Keratinocyte (primary cell): Measurements from ENCODE around the gene GPS1. TPM values are rescaled to one million over a fixed set of nuclear protein-coding genes. Genes with fewer than 3 reads are reported as not detected.

ENCODE experiments used
- DNase-seq: peaks from one replicate; pipeline ENCODE4 v3.0.0-alpha.2; 2011; ENCODE audit warnings: low read depth, missing footprints, low spot score
- FAIRE-seq: peaks from 2 replicates; lab custom pipeline; 2011; peaks lifted over from hg19 to GRCh38; lab: Jason Lieb, UNC
- H2AFZ ChIP-seq: 2 replicates; pipeline ENCODE4 v1.6.0; 2012; ENCODE audit warnings: low read length, control low read depth, inconsistent platforms; ENCODE audit not compliant: control insufficient read depth
- H3K27ac ChIP-seq: 2 replicates; pipeline ENCODE4 v1.5.1; 2011; ENCODE audit warnings: low read length; ENCODE audit not compliant: control insufficient read depth, insufficient read depth
- H3K27me3 ChIP-seq: 3 replicates; pipeline ENCODE4 v1.6.0; 2011; ENCODE audit warnings: low read length; ENCODE audit not compliant: control insufficient read depth, insufficient read depth; ENCODE audit errors: extremely low read depth
- H3K36me3 ChIP-seq, 2 experiments: 2 replicates in 1 of 2; 3 replicates in 1 of 2; pipeline ENCODE4 v1.5.1; 2011; ENCODE audit warnings: low read length in 2 of 2, mild to moderate bottlenecking in 1 of 2; ENCODE audit not compliant: control insufficient read depth in 2 of 2, insufficient read depth in 2 of 2; ENCODE audit errors: extremely low read depth in 1 of 2
- H3K4me1 ChIP-seq: 3 replicates; pipeline ENCODE4 v1.5.1; 2011; ENCODE audit warnings: low read length; ENCODE audit not compliant: control insufficient read depth, insufficient read depth; ENCODE audit errors: extremely low read depth
- H3K4me2 ChIP-seq: 3 replicates; pipeline ENCODE4 v1.6.0; 2011; ENCODE audit warnings: low read depth, low read length; ENCODE audit not compliant: control insufficient read depth, insufficient read depth; ENCODE audit errors: extremely low read depth
- H3K4me3 ChIP-seq, 3 experiments: fragments of 200-600 bp in 1 of 3; sonication (generic) in 1 of 3; 2 replicates in 2 of 3; 3 replicates in 1 of 3; pipeline ENCODE4 v1.5.1; 2011 to 2016; ENCODE audit warnings: low read length in 3 of 3, mild to moderate bottlenecking in 3 of 3, control low read depth in 2 of 3, inconsistent platforms in 1 of 3, low read depth in 1 of 3, mixed read lengths in 1 of 3, mixed run types in 1 of 3, moderate library complexity in 1 of 3; ENCODE audit not compliant: control insufficient read depth in 2 of 3, insufficient read depth in 2 of 3; ENCODE audit errors: extremely low read depth in 1 of 3
- H3K79me2 ChIP-seq: 2 replicates; pipeline ENCODE4 v1.6.0; 2012; ENCODE audit warnings: low read length; ENCODE audit not compliant: control insufficient read depth, insufficient read depth
- H3K9ac ChIP-seq: 3 replicates; pipeline ENCODE4 v1.6.0; 2011; ENCODE audit warnings: low read length; ENCODE audit not compliant: control insufficient read depth, insufficient read depth; ENCODE audit errors: extremely low read depth
- H3K9me1 ChIP-seq: 3 replicates; pipeline ENCODE4 v1.6.0; 2011; ENCODE audit warnings: low read length; ENCODE audit not compliant: control insufficient read depth, insufficient read depth; ENCODE audit errors: extremely low read depth
- H3K9me3 ChIP-seq: 2 replicates; pipeline ENCODE4 v1.5.1; 2012; ENCODE audit warnings: low read depth, low read length; ENCODE audit not compliant: control insufficient read depth
- H4K20me1 ChIP-seq: 3 replicates; pipeline ENCODE4 v1.6.0; 2011; ENCODE audit warnings: low read length; ENCODE audit not compliant: control insufficient read depth, insufficient read depth; ENCODE audit errors: extremely low read depth
- EZH2 ChIP-seq: IDR thresholded peaks from one replicate; pipeline ENCODE4 v1.6.1; 2012; ENCODE audit warnings: inconsistent platforms, mild to moderate bottlenecking, low read length, moderate library complexity
- dilution Hi-C: fragments of 300-500 bp; cut with MboI; formaldehyde crosslinking; loops from one replicate; pipeline ENCODE4 v1.7.0; 2020; ENCODE audit warnings: low sequenced_read_pairs; ENCODE audit not compliant: extremely low pct_ligation_motif_present
- polyA minus RNA-seq, 3 experiments: library from RNA; depleted of rRNA, polyadenylated mRNA; stranded (reverse); fragments of >200 nt; gene quantifications; 1 replicate in 1 of 3; 2 replicates in 1 of 3; 3 replicates in 1 of 3; pipeline ENCODE4 v1.2.3, GENCODE V29; 2011
- polyA plus RNA-seq, 5 experiments: library from polyadenylated mRNA; depleted of rRNA in 3 of 5; stranded (reverse) in 3 of 5; stranded (forward) in 1 of 5; unstranded in 1 of 5; fragments of >200 nt; gene quantifications; 1 replicate in 1 of 5; 2 replicates in 3 of 5; 3 replicates in 1 of 5; pipeline versions ENCODE4 v1.2.1 to v1.2.3, GENCODE V29; 2011 to 2012; ENCODE audit warnings: missing spikeins in 2 of 5, low read depth in 1 of 5, low replicate concordance in 1 of 5
- TF ChIP-seq, protein P1 (sequence below), 3 experiments: IDR thresholded peaks in 1 of 3; conservative IDR thresholded peaks in 1 of 3; optimal IDR thresholded peaks in 1 of 3; 2 replicates in 2 of 3; 3 replicates in 1 of 3; pipeline versions ENCODE3 to v1.5.1; 2011; ENCODE audit warnings: low read length in 3 of 3, mild to moderate bottlenecking in 3 of 3, moderate library complexity in 2 of 3, control low read depth in 1 of 3, inconsistent platforms in 1 of 3; ENCODE audit not compliant: insufficient read depth in 2 of 3; ENCODE audit errors: extremely low read depth in 1 of 3

The GPS1 gene
- polyA plus RNA-seq (60.4 to 99.3 TPM (median 81.7 TPM) in 3 replicates), polyA minus RNA-seq (85.7 to 144 TPM (median 96.6 TPM) in 3 replicates)
- polyA plus RNA-seq (2011; ENCODE audit: low read depth): 45.3 TPM
- polyA plus RNA-seq (2011; cell fraction: cytosol; rRNA removed): 59.9 and 110 TPM in 2 replicates
- 99.2 and 130 TPM in 2 replicates for polyA plus RNA-seq (2011; cell fraction: nucleus; rRNA removed)
- 61.9 and 91.0 TPM in 2 replicates for polyA plus RNA-seq (2012; ENCODE audit: low replicate concordance)
- polyA minus RNA-seq (2011; cell fraction: cytosol; rRNA and poly(A)+ RNA removed): 154 TPM
- polyA minus RNA-seq (2011; cell fraction: nucleus; rRNA and poly(A)+ RNA removed): 36.0 and 44.9 TPM in 2 replicates

DNA sequence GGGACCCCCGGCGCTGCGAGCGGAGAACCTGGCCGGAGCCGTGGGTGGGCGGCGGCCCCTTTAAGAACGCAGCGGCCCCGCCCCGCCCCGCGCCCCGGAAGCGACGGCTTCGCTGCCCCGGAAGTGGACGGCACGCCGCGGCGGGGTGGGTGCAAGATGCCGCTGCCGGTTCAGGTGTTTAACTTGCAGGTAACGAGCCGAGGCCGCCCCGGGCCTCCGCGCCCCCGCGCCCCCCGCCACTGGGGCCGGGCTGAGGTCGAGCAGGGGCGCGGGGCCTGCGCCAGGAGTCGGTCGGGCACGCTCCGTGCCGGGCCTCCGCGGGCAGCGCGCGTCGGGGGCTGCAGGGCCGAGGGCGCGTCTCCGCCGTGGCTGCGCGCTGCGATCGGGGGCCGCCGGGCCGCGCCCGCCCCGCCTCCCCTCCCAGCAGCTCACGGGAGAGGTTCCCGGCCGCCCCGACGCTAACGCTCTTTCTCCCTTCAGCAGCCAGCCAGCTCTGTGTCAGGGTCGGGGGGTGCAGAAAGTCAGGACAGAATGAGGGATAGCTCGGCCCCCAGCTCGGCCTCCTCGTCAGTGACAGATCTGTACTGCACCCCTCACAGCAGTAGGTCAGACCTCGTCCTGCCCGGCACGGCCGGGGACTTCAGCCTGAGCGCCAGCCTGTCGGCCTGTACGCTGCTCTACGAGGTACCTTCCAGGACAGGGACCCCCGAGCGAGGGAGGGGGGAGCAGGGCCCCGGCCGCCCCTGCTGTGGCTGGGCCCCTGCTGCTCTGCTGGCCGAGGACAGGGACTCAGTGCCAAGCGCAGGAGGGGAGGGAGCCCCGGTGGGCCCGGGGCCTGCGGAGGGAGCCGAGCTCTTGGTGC, at the start of gene GPS1, which contains the start of gene RFNG:
TSS of gene GPS1 (plus strand) at position 123 of the 862 bp plus-strand sequence. CDS start at position 157, 34 bp downstream.
TSS of gene RFNG (minus strand) at position 36 of the 862 bp plus-strand sequence. CDS start 45 bp downstream, outside the sequence.
- no peaks in the 10 kb centered on the region for H3K9me1 ChIP-seq
- dilution Hi-C loops: no loop called here
- H3K27ac ChIP-seq: peak within 1 kb of the TSS; percentile 49
- peak within 1 kb of the TSS; percentile 80 for H3K9ac ChIP-seq
- H4K20me1 ChIP-seq: no peaks in the 10 kb centered on the region
- H3K4me3 ChIP-seq: peak within 1 kb of the TSS; percentile 84 to 95 (median 87)
- TF ChIP-seq EZH2: no peak
- TF ChIP-seq, protein P1, sequence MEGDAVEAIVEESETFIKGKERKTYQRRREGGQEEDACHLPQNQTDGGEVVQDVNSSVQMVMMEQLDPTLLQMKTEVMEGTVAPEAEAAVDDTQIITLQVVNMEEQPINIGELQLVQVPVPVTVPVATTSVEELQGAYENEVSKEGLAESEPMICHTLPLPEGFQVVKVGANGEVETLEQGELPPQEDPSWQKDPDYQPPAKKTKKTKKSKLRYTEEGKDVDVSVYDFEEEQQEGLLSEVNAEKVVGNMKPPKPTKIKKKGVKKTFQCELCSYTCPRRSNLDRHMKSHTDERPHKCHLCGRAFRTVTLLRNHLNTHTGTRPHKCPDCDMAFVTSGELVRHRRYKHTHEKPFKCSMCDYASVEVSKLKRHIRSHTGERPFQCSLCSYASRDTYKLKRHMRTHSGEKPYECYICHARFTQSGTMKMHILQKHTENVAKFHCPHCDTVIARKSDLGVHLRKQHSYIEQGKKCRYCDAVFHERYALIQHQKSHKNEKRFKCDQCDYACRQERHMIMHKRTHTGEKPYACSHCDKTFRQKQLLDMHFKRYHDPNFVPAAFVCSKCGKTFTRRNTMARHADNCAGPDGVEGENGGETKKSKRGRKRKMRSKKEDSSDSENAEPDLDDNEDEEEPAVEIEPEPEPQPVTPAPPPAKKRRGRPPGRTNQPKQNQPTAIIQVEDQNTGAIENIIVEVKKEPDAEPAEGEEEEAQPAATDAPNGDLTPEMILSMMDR (optimal IDR thresholded peaks at IDR 0.05 in 1 of 3, IDR thresholded peaks at IDR 0.05 in 1 of 3, conservative IDR thresholded peaks at IDR 0.05 in 1 of 3; ENCODE audit: extremely low read depth in 1 of 3, insufficient read depth in 2 of 3, low read length in 3 of 3): no peak
- peaks cover 25% of the 10 kb centered on the region for H3K79me2 ChIP-seq
- FAIRE-seq (no peak), DNase-seq (no peak)
- peaks cover 11% of the 10 kb centered on the region for H3K4me1 ChIP-seq
- peak within 1 kb of the TSS; percentile 65 for H2AFZ ChIP-seq
- H3K27me3 ChIP-seq: no peaks in the 10 kb centered on the region
- no peaks in the 10 kb centered on the region for H3K9me3 ChIP-seq
- peak within 1 kb of the TSS; percentile 91 for H3K4me2 ChIP-seq
- H3K36me3 ChIP-seq: peaks cover 24 to 29% of the 10 kb centered on the region in 2 experiments

DNA sequence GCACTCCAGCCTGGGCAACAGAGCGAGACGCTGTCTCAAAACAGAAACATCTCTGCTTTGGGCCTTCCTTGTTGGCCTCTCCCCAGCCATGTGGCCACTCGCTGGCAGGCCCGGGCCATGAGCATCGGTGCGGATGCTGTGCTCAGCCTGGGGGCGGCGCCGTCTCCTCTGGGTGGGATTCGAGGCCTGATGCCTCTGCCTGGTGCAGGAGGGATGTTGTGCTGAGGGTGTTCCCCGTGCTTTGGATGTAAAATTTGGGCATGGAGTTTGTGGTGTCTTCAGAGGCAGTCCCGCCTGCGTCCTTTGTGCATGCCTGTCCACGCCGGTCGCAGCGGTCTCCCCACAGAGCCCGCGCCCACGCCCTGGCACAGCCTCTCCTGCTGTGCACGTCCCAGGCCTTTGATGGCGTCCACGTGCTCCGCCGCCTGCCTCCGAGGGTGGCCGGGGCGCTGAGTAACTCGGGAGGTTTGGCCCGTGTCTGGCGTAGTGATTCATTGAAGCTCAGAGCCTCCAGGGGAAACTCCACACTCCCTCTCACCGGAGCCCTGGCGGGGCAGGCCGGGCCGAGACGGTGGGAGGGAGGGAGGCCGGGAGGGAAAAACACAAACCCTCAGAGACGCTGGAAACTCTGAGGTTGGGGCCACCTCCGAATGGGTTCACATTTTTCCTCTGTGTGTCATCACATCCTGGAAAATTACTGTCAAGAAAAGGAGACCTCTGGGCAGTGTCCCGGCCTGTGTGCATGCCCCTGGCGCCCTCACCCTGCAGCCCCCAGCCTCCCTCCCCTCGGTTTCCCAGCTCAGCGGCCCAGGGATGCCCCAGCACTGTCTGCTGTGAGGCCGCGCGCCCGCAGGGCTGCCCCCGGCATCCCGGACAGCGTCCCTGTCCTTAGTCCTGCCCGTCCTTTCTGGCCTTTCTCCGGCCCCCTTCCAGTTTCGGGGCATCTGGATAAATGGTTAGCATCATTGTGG, 48.0 kb upstream of the GPS1 start:
- no peaks in the 10 kb centered on the region for H4K20me1 ChIP-seq
- DNase-seq (peak; percentile 73), FAIRE-seq (peak; percentile 70)
- no peaks in the 10 kb centered on the region for H3K9me3 ChIP-seq
- peak overlapping the region; percentile 60 for H3K9ac ChIP-seq
- no peaks in the 10 kb centered on the region for H3K36me3 ChIP-seq
- H3K27me3 ChIP-seq: no peaks in the 10 kb centered on the region
- no peaks in the 10 kb centered on the region for H3K79me2 ChIP-seq
- dilution Hi-C loops: no loop called here
- peaks cover 32% of the 10 kb centered on the region for H3K4me1 ChIP-seq
- no peak for TF ChIP-seq EZH2
- TF ChIP-seq, protein P1 (optimal IDR thresholded peaks at IDR 0.05 in 1 of 3, IDR thresholded peaks at IDR 0.05 in 1 of 3, conservative IDR thresholded peaks at IDR 0.05 in 1 of 3; ENCODE audit: extremely low read depth in 1 of 3, insufficient read depth in 2 of 3, low read length in 3 of 3): no peak
- H3K9me1 ChIP-seq: peaks cover 2% of the 10 kb centered on the region
- H3K27ac ChIP-seq: peak overlapping the region; percentile 49
- H3K4me2 ChIP-seq: peak overlapping the region; percentile 64
- peak overlapping the region; percentile 80 for H2AFZ ChIP-seq
- H3K4me3 ChIP-seq: no peak overlapping the region
